Measurements from ENCODE around the gene ACRBP.
A peak's percentile ranks its signal among the peaks of the same experiment; 100 is the strongest.

Gene ACRBP

GRCh38 chr12:6646276-6647082, 753 bp downstream of the ACRBP start:
- no peak for DNase-seq (ENCODE audit: low spot score)

GRCh38 chr12:6644903-6645302, 2.3 kb downstream of the ACRBP start:
- DNase-seq (ENCODE audit: low spot score): no peak

- DNase-seq (ENCODE audit: low spot score): no peak
Observed at GRCh38 chr12:6644257-6644596, 3.0 kb downstream of the ACRBP start.

- DNase-seq (ENCODE audit: low spot score): no peak
Observed at GRCh38 chr12:6643569-6644256, 3.5 kb downstream of the ACRBP start.

GRCh38 chr12:6641131-6641530, 6.1 kb downstream of the ACRBP start:
- DNase-seq (ENCODE audit: low spot score): no peak

- DNase-seq (ENCODE audit: low spot score): no peak
Observed at GRCh38 chr12:6640497-6640896, 6.7 kb downstream of the ACRBP start.

- no peak for DNase-seq (ENCODE audit: low spot score)
Observed at GRCh38 chr12:6639151-6639801, 8.0 kb downstream of the ACRBP start.

GRCh38 chr12:6638305-6638704, 8.9 kb downstream of the ACRBP start:
- DNase-seq (ENCODE audit: low spot score): no peak

- peak; percentile 86 for DNase-seq (ENCODE audit: low spot score)
Observed at GRCh38 chr12:6635856-6636531, 11.2 kb downstream of the ACRBP start, which contains the start of gene LPAR5. Gene LPAR5, minus strand, starts transcription at chr12:6635959. Its CDS starts 14,711 bp downstream, at chr12:6621248.

- peak; percentile 43 for DNase-seq (ENCODE audit: low spot score)
Observed at GRCh38 chr12:6635375-6635855, 11.8 kb downstream of the ACRBP start.

GRCh38 chr12:6632026-6632983, 14.9 kb downstream of the ACRBP start:
- DNase-seq (ENCODE audit: low spot score): no peak

- no peak for DNase-seq (ENCODE audit: low spot score)
Observed at GRCh38 chr12:6631549-6631961, 15.7 kb downstream of the ACRBP start.

GRCh38 chr12:6630736-6631135, 16.5 kb downstream of the ACRBP start:
- DNase-seq (ENCODE audit: low spot score): no peak

- DNase-seq (ENCODE audit: low spot score): no peak
Observed at GRCh38 chr12:6627616-6628015, 19.6 kb downstream of the ACRBP start.

- DNase-seq (ENCODE audit: low spot score): no peak
Observed at GRCh38 chr12:6626654-6627283, 20.5 kb downstream of the ACRBP start.

- no peak for DNase-seq (ENCODE audit: low spot score)
Observed at GRCh38 chr12:6620885-6621274, 26.4 kb downstream of the ACRBP start.

- no peak for DNase-seq (ENCODE audit: low spot score)
Observed at GRCh38 chr12:6620137-6620884, 26.9 kb downstream of the ACRBP start.

- DNase-seq (ENCODE audit: low spot score): no peak
Observed at GRCh38 chr12:6618483-6619225, 28.6 kb downstream of the ACRBP start.

- DNase-seq (ENCODE audit: low spot score): no peak
Observed at GRCh38 chr12:6615802-6616201, 31.4 kb downstream of the ACRBP start.
